ENCODE measurements around the gene RBM38. TPM values are rescaled to one million over a fixed set of nuclear protein-coding genes. Genes with fewer than 3 reads are reported as not detected.

RBM38 gene
- total RNA-seq, 4 donors from 2014 or later = 9.1 to 21.0 (median 13.3) TPM

DNA sequence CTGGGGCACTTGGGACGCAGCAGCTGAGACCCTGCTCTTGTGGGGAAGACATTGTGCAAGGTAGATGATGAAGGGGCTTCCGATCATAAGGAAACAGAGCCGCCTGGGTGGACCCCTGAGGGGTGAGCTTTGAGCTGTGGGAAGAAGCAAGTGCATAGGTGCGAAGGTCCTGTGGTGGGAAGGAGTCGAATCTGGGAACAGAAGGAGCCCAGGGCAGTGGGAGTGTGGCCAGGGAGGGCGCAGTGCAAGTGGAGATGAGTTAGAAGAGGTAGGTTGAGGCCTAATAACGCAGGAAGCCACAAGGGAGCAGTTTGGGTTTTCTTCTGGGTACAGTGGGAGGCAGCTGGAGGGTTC lies 10.3 kb downstream of the RBM38 start:
- Histone ChIP-seq H3K9me3 (no peaks in the 10 kb centered on the region), H3K36me3 (peaks cover 4 to 78% (median 7%) of the 10 kb centered on the region in 3 donors), H3K4me3 (no peak overlapping the region), H3K27ac (peak overlapping the region in 1 of 4 donors; percentile 89), H3K4me1 (peaks cover 32 to 78% (median 44%) of the 10 kb centered on the region in 3 donors), H3K27me3 (no peaks in the 10 kb centered on the region)
- no peak for DNase-seq
- intact Hi-C loops (cut with DNase I) = no loop called here
- TF ChIP-seq, protein P1, sequence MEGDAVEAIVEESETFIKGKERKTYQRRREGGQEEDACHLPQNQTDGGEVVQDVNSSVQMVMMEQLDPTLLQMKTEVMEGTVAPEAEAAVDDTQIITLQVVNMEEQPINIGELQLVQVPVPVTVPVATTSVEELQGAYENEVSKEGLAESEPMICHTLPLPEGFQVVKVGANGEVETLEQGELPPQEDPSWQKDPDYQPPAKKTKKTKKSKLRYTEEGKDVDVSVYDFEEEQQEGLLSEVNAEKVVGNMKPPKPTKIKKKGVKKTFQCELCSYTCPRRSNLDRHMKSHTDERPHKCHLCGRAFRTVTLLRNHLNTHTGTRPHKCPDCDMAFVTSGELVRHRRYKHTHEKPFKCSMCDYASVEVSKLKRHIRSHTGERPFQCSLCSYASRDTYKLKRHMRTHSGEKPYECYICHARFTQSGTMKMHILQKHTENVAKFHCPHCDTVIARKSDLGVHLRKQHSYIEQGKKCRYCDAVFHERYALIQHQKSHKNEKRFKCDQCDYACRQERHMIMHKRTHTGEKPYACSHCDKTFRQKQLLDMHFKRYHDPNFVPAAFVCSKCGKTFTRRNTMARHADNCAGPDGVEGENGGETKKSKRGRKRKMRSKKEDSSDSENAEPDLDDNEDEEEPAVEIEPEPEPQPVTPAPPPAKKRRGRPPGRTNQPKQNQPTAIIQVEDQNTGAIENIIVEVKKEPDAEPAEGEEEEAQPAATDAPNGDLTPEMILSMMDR (IDR thresholded peaks at IDR 0.05) = no peak
- no peak for TF ChIP-seq POLR2A (IDR thresholded peaks at IDR 0.05)
- WGBS, 2 donors = 87 to 94% methylated on average over 6 of the region's 7 CpGs

DNA sequence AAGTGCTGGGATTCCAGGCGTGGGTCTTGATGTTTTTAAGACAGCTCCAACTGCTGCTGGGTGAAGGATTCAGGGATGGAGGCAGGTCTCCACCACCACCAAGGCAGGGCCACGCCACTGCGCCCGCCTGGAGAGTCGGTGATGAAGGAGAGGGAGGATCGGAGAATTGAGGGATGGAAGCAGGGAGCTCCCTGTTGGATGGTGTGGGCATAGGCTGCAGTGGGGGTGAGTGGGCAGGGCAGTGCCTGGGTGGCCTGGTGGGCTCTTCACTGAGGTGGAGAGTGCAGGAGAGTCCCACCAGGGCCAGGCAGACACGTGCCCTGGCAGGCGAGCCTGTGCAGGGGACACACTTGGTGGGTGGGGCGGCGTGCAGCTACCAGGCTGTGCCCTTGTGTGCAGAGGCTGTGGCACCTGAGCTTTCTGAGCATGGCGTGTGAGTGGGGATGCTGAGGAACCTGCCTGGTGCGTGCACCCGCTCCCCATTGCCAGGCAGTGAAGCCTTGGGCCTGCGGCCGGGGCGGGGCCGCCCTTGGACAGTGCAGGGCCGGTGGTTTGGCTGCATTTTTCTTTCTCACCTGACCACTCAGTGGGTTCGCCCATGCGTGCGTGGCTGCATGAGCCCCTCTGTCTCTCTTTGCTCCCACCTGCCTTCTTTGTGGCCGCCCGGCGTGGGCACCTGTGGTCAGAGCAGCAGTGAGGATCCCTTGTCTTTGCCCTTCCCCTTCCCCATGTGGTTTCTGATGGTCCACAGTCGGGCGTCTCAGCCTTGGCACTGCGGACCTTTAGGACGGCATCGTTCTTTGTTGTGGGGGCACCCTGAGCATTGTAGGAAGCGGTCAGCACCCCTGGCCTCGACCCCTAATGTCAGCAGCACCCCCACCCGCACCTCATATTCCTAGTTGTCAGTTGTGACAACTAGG lies 11.3 kb downstream of the RBM38 start:
- DNase-seq = no peak
- TF ChIP-seq, protein P1 (IDR thresholded peaks at IDR 0.05) = no peak
- TF ChIP-seq POLR2A (IDR thresholded peaks at IDR 0.05) = no peak
- peak overlapping the region in 1 of 4 donors; percentile 55 for H3K27ac ChIP-seq
- intact Hi-C loops (cut with DNase I) = no loop called here
- H3K9me3 ChIP-seq = no peaks in the 10 kb centered on the region
- no peaks in the 10 kb centered on the region for H3K27me3 ChIP-seq
- peaks cover 30 to 69% (median 43%) of the 10 kb centered on the region in 3 donors for H3K4me1 ChIP-seq
- H3K4me3 ChIP-seq = no peak overlapping the region
- peaks cover 5 to 77% (median 7%) of the 10 kb centered on the region in 3 donors for H3K36me3 ChIP-seq
- WGBS, 2 donors = 92 to 94% methylated on average over 17 to 26 of the region's 32 CpGs

DNA sequence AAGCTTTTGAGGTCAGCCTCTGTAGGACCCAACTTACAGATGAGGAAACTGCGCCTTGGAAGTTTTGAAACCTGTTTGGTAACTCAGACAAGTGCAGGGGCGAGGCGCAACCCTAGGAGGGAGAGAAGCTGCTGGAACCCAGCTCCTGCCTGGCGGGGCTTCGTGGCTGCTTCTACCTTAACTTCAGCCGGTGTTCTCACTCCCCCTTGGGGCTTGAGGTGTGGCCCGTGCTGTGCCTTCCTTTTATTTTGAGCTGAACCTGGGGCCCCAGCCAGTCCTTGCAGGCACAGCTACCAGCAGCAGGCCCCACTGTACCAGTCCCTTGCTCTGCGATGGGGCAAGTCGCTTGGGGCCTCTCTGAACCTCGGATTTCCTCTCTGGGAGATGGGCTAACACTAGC lies 12.0 kb downstream of the RBM38 start:
- Histone ChIP-seq H3K4me1 (peaks cover 23 to 62% (median 39%) of the 10 kb centered on the region in 3 donors), H3K36me3 (peaks cover 7 to 84% (median 13%) of the 10 kb centered on the region in 3 donors), H3K9me3 (no peaks in the 10 kb centered on the region), H3K27ac (peak overlapping the region in 1 of 4 donors; percentile 55), H3K27me3 (no peaks in the 10 kb centered on the region), H3K4me3 (no peak overlapping the region)
- TF ChIP-seq, protein P1 (IDR thresholded peaks at IDR 0.05) = no peak
- no peak for TF ChIP-seq POLR2A (IDR thresholded peaks at IDR 0.05)
- DNase-seq = no peak
- intact Hi-C loops (cut with DNase I) = no loop called here
- WGBS, 2 donors = 67 to 73% methylated on average over 4 to 10 of the region's 10 CpGs

DNA sequence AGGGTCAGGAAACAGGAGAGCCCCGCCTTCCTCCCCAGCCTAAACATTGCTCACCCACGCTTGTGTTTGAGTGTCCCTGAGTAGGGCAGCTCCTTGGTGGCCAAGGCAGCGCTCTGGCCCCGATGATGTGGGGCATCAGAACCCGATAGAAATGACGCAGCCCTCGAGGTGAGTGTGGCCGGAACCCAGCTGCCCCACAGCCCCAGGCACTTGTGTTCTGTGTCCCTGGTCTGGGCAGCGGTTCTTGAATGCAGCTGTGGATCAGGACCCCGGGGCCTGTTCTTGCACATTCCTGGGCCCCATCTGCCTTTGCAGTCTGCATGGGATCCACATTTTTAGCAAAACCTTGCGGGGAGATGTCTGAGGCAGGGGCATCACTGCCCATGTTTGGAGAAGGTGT lies 12.8 kb downstream of the RBM38 start:
- no peak for DNase-seq
- 83 to 100% methylated on average over 2 to 8 of the region's 11 CpGs for WGBS, 2 donors
- TF ChIP-seq POLR2A (IDR thresholded peaks at IDR 0.05) = no peak
- TF ChIP-seq, protein P1 (IDR thresholded peaks at IDR 0.05) = no peak
- intact Hi-C loops (cut with DNase I) = no loop called here
- Histone ChIP-seq H3K4me3 (no peak overlapping the region), H3K27me3 (no peaks in the 10 kb centered on the region), H3K9me3 (no peaks in the 10 kb centered on the region), H3K27ac (peak overlapping the region in 2 of 4 donors; percentile 55), H3K4me1 (peaks cover 16 to 61% (median 31%) of the 10 kb centered on the region in 3 donors), H3K36me3 (peaks cover 7 to 91% (median 13%) of the 10 kb centered on the region in 3 donors)

DNA sequence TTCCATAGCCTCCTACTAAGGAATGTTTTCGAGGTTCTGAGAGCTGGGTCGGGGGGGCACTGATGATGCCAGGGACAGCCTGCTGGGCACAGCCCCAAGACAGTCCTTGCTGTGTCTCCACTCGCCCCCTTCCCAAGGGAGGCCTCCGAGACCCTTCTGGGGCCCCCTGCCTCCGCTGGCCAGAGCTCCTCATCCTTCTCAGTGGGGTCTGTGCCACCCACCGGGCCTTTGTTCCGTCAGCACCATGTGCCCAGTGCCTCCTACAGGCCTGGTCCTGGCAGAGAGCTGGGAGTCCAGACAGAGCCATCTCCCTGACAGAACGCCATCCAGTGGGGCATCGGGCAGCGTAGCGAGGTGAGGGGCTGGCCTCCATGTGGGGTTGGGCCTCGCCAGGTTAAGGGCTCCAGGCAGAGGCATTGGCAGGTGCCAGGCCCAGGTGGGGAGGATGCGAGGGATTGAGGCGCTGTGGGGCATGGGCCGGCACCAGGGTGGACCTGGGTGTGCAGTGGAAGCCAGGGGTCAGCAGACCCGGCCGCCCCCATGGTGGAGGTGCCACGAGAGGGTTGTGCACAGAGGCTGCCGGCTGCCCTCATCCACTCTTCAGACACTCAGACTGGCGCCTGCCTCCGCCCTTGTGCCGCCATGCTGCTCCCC lies 13.3 kb downstream of the RBM38 start:
- no peaks in the 10 kb centered on the region for H3K9me3 ChIP-seq
- H3K4me1 ChIP-seq = peaks cover 13 to 61% (median 26%) of the 10 kb centered on the region in 3 donors
- DNase-seq = no peak
- no peaks in the 10 kb centered on the region for H3K27me3 ChIP-seq
- no peak for TF ChIP-seq POLR2A (IDR thresholded peaks at IDR 0.05)
- TF ChIP-seq, protein P1 (IDR thresholded peaks at IDR 0.05) = no peak
- intact Hi-C loops (cut with DNase I) = no loop called here
- no peak overlapping the region for H3K4me3 ChIP-seq
- H3K27ac ChIP-seq = peak overlapping the region in 2 of 4 donors; percentile 55
- 92 to 93% methylated on average over 5 to 16 of the region's 22 CpGs for WGBS, 2 donors
- peaks cover 7 to 97% (median 16%) of the 10 kb centered on the region in 3 donors for H3K36me3 ChIP-seq

Measured in esophagus squamous epithelium (tissue), 5 donors.